Epithelial cell of proximal tubule (primary cell): Measurements from ENCODE around the gene JARID2. TPM values are rescaled to one million over a fixed set of nuclear protein-coding genes. Genes with fewer than 3 reads are reported as not detected.

Source experiments
- DNase-seq: peaks from one replicate; pipeline ENCODE4 v3.0.0-alpha.2; 2011; ENCODE audit warnings: low read depth
- H3K4me3 ChIP-seq: 2 replicates; pipeline ENCODE4 v1.5.1; 2011; ENCODE audit warnings: low read depth, mild to moderate bottlenecking, low read length
- CTCF ChIP-seq: conservative IDR thresholded peaks from 2 replicates; pipeline ENCODE4 v1.5.1; 2012; ENCODE audit warnings: low read depth, mild to moderate bottlenecking, low read length
- total RNA-seq: library from RNA; depleted of rRNA; stranded (reverse); fragments of >200 nt; gene quantifications from 2 replicates; pipeline ENCODE4 v1.2.3, GENCODE V29; 2015

Gene JARID2
- total RNA-seq, 1 donor from 2014 or later = 5.1 TPM

- no peak for DNase-seq
- H3K4me3 ChIP-seq = peak overlapping the region; percentile 86
- TF ChIP-seq CTCF = no peak
Observed at GRCh38 chr6:15246666-15247499, 1.0 kb downstream of the JARID2 start.

GRCh38 chr6:15247500-15248450, 1.9 kb downstream of the JARID2 start:
- TF ChIP-seq CTCF = peak; percentile 18
- no peak for DNase-seq

GRCh38 chr6:15248451-15249370, 2.8 kb downstream of the JARID2 start:
- TF ChIP-seq CTCF = peak; percentile 34
- DNase-seq = no peak
- peak overlapping the region; percentile 66 for H3K4me3 ChIP-seq

More at GRCh38 chr6:15247500-15248450, 1.9 kb downstream of the JARID2 start:
- H3K4me3 ChIP-seq = peak overlapping the region; percentile 86

GRCh38 chr6:15249371-15250019, 3.6 kb downstream of the JARID2 start:
- TF ChIP-seq CTCF = no peak
- DNase-seq = no peak
- peak overlapping the region; percentile 66 for H3K4me3 ChIP-seq

- no peak for TF ChIP-seq CTCF
- DNase-seq = no peak
- H3K4me3 ChIP-seq = no peak overlapping the region
Observed at GRCh38 chr6:15250187-15251168, 4.6 kb downstream of the JARID2 start.
